MM.1S (cell line): ENCODE results near the gene RBMS3.
"Not testable (repeated sequence)": the region's sequence is repeated elsewhere in the genome, so short reads cannot be mapped to it uniquely, and the experiment has no call there.

Experiments used
- CTCF ChIP-seq: fragments of 300-600 bp; sonication (generic); IDR thresholded peaks from 2 replicates; pipeline ENCODE4 v1.5.1; 2016; ENCODE audit warnings: antibody characterized with exemption, low read length, mixed read lengths
- EZH2 ChIP-seq: fragments of 300-600 bp; sonication (generic); optimal IDR thresholded peaks from 2 replicates; pipeline ENCODE3; 2017; ENCODE audit warnings: low read depth, mild to moderate bottlenecking, antibody characterized with exemption, low read length, mixed read lengths
- EZH2phosphoT487 ChIP-seq: fragments of 300-600 bp; sonication (generic); IDR thresholded peaks from 2 replicates; pipeline ENCODE4 v1.6.1; 2018; ENCODE audit warnings: antibody characterized with exemption, low read length

- not testable (repeated sequence) for TF ChIP-seq CTCF, EZH2, EZH2phosphoT487
These were observed 527.5 kb downstream of the RBMS3 start for GRCh38 chr3:29808324-29808723.
